ENCODE data around the gene DCLK1.
A peak's percentile ranks its signal among the peaks of the same experiment; 100 is the strongest.

The DCLK1 gene

DNA sequence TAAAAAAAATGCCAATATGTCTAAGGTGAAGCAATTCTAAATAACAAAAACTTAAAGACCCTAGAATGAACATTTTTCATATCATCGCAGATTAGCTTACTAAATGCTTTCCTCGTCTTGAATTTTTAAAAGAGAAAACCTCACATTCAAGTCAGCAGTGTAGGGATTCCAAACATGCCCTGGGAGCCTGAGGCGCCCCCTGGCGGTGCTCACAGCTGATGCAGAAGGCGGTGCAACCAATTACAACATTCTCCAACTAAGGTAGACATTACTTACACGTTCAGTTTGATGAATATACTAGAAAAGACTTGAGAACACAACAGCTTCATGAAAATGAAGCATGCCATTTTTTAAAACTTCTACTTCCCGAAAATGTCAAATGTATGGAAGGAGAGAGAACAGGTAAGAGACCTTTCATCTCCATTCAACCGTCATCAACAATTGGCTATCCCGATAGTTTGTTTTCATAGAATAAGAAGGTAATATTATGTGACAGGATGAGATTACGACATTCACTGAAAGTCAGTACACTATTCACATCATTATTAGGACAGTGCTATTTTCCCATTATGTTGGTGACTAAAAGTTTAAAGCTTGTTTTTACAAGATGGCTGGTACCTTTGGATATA is 304.4 kb downstream of the DCLK1 start:
- DNase-seq (ENCODE audit: low read depth): no peak

- no peak for DNase-seq (ENCODE audit: low read depth)
Observed at GRCh38 chr13:35824825-35825224, 306.4 kb downstream of the DCLK1 start.

- no peak for DNase-seq (ENCODE audit: low read depth)
Observed at GRCh38 chr13:35824395-35824794, 306.8 kb downstream of the DCLK1 start.

- DNase-seq (ENCODE audit: low read depth): no peak
Observed at GRCh38 chr13:35822666-35823065, 308.5 kb downstream of the DCLK1 start.

DNA sequence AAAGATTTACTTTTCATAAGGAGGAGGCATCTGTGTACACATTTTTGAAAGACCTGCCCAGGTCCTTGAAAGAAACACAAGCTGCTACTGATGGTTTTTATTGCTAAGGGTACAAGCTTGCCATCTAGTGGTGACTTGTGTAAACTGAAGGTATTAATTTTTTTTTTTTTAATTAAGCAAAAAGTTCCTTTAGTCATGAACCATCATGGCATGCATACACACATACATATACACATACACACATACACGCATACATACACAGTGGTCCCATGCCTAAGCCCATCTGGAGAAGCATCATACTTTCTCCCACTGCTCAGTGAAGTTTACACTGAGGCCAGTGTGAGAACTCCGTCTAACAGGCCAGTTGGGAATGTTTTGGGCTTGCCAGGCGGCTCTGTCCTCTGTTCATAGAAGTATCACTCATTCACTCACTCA is 312.5 kb downstream of the DCLK1 start:
- peak; percentile 49 for DNase-seq (ENCODE audit: low read depth)

GRCh38 chr13:35817642-35818607 is 313.3 kb downstream of the DCLK1 start:
- no peak for DNase-seq (ENCODE audit: low read depth)

DNA sequence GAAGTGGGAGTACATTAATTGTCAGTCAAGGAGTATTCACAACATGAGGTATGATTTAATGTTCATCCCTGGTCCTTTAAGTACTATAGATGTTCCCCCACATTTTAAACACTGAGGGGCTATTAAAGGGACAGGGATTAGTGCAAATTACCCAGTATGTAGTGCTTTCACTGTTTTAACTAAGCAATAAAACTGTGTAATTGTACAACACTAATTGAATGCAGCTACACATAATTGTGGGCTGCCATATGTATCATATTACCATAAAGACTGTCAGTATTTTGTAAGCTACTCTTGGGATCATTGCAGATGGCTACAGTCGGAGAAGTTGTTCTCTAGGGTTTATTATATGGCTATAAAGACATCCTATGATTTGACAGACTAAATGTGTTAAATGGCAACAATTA is 316.6 kb downstream of the DCLK1 start:
- DNase-seq (ENCODE audit: low read depth): peak; percentile 64

GRCh38 chr13:35812736-35813135 is 318.4 kb downstream of the DCLK1 start:
- DNase-seq (ENCODE audit: low read depth): no peak

DNA sequence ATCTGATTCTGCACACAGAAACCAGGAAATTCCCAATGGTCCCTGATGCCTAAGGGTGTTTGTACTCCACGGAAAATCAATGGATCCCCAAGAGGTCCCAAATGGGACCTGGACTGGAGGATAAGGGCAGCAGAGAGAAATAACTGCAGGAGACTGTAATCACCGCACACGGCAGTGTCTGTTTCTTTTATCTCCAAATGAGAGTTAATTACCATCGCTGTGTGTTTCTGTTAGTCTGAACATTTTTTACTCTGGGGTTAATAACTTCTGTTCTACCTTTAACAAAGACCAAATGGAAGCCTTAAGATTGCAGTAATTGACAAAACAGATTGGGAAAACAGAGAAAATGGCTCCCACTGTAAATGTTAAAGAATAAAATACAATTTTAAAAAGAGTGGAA is 320.9 kb downstream of the DCLK1 start:
- DNase-seq (ENCODE audit: low read depth): no peak

- DNase-seq (ENCODE audit: low read depth): no peak
Observed at GRCh38 chr13:35808846-35809245, 322.3 kb downstream of the DCLK1 start.

GRCh38 chr13:35804901-35805300 is 326.3 kb downstream of the DCLK1 start:
- DNase-seq (ENCODE audit: low read depth): no peak

DNA sequence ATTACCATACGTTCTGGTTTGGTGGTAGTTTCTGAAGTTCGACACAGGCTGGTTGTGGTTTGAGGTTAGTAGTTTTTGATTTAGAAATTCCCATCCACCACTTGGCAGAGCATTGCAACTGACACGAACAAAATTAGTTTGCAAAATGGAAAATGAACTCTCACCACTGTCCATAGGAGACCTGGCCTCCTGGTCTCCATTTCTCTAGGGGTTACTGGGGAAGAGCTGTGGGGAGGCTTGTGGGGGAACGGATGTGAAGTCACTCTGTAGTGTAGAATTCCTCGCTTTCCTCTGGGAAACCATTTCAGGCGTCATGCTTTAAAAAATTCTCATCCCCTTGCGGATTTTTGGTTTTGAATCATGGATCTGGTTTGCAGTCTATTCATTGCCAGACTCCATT is 333.2 kb downstream of the DCLK1 start:
- DNase-seq (ENCODE audit: low read depth): peak; percentile 69

DNA sequence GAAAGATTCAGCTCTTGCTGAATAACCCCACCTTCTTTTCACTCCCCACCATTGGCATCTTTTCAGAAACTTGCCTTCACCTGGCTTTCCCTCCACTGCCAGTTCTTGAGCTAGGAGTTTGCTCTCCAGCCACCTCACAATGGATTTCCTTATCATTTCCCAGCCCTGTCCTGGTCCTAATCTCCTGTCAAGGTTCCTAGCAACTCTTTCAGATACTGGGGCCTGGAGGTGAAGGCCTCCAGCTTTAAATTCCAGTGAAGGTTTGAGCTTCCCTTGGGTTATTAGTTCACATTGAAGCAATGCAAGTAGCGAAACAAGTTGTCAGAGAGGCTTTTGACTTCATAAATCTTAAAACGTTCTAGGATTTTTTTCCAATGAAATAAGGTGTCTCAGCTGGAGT is 333.9 kb downstream of the DCLK1 start:
- no peak for DNase-seq (ENCODE audit: low read depth)

DNA sequence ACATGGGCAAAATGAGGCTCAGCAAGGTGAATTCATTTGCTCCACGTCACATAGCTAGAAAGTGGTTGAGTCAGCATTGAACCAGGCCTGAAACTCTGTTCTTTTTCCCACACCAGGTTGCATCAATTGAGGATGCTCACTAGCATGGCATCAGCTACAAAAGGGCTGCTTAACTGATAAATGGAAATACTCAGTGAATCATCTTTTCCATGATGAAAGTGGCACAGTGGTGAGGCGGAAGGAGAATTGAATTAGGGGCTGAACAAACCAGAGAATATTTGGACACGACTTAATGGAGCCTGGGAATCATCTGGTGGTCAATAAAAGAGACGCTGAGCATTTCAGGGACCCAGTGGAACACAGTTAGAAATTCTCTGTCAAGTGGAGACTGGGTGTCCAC is 334.6 kb downstream of the DCLK1 start:
- no peak for DNase-seq (ENCODE audit: low read depth)

GRCh38 chr13:35794734-35795389 is 336.3 kb downstream of the DCLK1 start:
- DNase-seq (ENCODE audit: low read depth): no peak

GRCh38 chr13:35793823-35794222 is 337.4 kb downstream of the DCLK1 start:
- peak; percentile 56 for DNase-seq (ENCODE audit: low read depth)

- no peak for DNase-seq (ENCODE audit: low read depth)
Observed at GRCh38 chr13:35792911-35793310, 338.3 kb downstream of the DCLK1 start.

GRCh38 chr13:35792021-35792420 is 339.2 kb downstream of the DCLK1 start:
- DNase-seq (ENCODE audit: low read depth): no peak

GRCh38 chr13:35791184-35791851 is 339.9 kb downstream of the DCLK1 start:
- peak; percentile 88 for DNase-seq (ENCODE audit: low read depth)

GRCh38 chr13:35789335-35790165 is 341.6 kb downstream of the DCLK1 start:
- peak; percentile 45 for DNase-seq (ENCODE audit: low read depth)

- no peak for DNase-seq (ENCODE audit: low read depth)
Observed at GRCh38 chr13:35787937-35788336, 343.2 kb downstream of the DCLK1 start.

All from fibroblast of gingiva (primary cell).